Uterus (tissue), 4 donors: Measurements from ENCODE around the gene WDR91. TPM values are rescaled to one million over a fixed set of nuclear protein-coding genes. Genes with fewer than 3 reads are reported as not detected.

Experiments
- DNase-seq, 2 donors: peaks; one replicate each; pipeline ENCODE4 v3.0.0-alpha.2; 2019 to 2020
- H3K27ac ChIP-seq, 2 donors: fragments of 200-600 bp; sonication (generic); 1 replicate in 1 of 2; 2 replicates in 1 of 2; pipeline ENCODE4 v1.5.1; 2016 to 2018
- H3K27me3 ChIP-seq, 2 donors: fragments of 200-600 bp; sonication (generic); one replicate each; pipeline ENCODE4 v1.5.1; 2018 to 2019; ENCODE audit warnings: control low read depth in 1 of 2
- H3K36me3 ChIP-seq, 2 donors: fragments of 200-600 bp; sonication (generic); one replicate each; pipeline ENCODE4 v1.5.1; 2019; ENCODE audit warnings: control low read depth in 1 of 2
- H3K4me1 ChIP-seq, 2 donors: fragments of 200-600 bp; sonication (generic); one replicate each; pipeline ENCODE4 v1.5.1; 2018 to 2019; ENCODE audit warnings: control low read depth in 1 of 2
- H3K4me3 ChIP-seq, 2 donors: fragments of 200-600 bp; sonication (generic); 1 replicate in 1 of 2; 2 replicates in 1 of 2; pipeline ENCODE4 v1.5.1; 2018 to 2019; ENCODE audit warnings: mild to moderate bottlenecking in 1 of 2
- H3K9me3 ChIP-seq, 2 donors: fragments of 200-600 bp; sonication (generic); one replicate each; pipeline ENCODE4 v1.5.1; 2019; ENCODE audit warnings: control low read depth in 1 of 2
- POLR2A ChIP-seq, 2 donors: fragments of 450-650 bp; IDR thresholded peaks; one replicate each; pipeline ENCODE4 v1.6.1; 2016; ENCODE audit warnings: antibody characterized with exemption in 2 of 2, mild to moderate bottlenecking in 1 of 2, moderate library complexity in 1 of 2
- intact Hi-C: fragments of 100-400 bp; cut with DNase I; formaldehyde crosslinking; loops from one replicate; pipeline ENCODE4 v1.15.1; 2023; ENCODE audit warnings: low total_unique reads
- total RNA-seq, 4 donors: library from RNA; depleted of rRNA in 3 of 4; stranded (reverse); fragments of >200 nt in 3 of 4; gene quantifications; one replicate each; pipeline versions ENCODE4 v1.1.0 to v1.2.4, GENCODE V29; 2014 to 2023
- TF ChIP-seq, protein P1 (sequence below), 4 experiments: fragments of 200-600 bp in 2 of 4; fragments of 450-650 bp in 2 of 4; sonication (generic) in 2 of 4; IDR thresholded peaks; one replicate each; pipeline ENCODE4 v1.5.1; 2016 to 2019; ENCODE audit warnings: antibody characterized with exemption in 4 of 4, mild to moderate bottlenecking in 2 of 4, moderate library complexity in 1 of 4
- donor health status: DM: yes; HTN: yes; CAD: no.

WDR91 gene
- total RNA-seq, 4 donors from 2014 or later, result 11.8 to 33.2 (median 17.1) TPM

DNA sequence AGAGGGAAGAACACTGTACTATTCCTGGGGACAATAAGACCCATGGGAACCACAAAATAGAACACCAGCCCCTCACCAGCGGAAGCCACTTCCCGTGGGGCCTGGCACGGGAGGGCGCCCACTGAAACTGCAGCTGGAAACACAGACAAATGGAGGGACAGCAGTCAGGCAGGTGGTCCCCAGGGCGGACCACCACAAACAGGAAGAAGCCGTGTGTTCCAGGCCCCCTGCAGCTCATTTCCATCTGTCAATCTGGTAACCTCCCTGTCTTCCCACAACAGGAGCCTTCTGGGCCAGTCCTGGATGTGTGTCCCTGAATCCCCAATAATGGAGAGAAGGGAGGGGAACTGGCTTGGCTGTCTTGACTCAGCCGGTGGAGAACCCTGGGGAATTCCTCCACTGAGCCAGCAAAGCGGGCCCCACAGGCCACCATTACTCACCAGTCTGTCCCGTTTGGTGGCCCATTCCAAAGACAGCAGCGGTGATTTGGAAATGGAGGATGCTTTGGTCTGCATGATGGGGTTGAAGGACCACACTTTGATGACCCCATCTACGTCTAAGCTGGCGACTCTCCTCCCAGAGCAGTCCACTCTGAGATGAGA, 16.7 kb downstream of the WDR91 start:
- intact Hi-C loops, result no loop called here
- Histone ChIP-seq H3K27ac (no peak overlapping the region), H3K9me3 (no peaks in the 10 kb centered on the region), H3K4me3 (no peak overlapping the region), H3K4me1 (no peaks in the 10 kb centered on the region), H3K36me3 (no peaks in the 10 kb centered on the region), H3K27me3 (no peaks in the 10 kb centered on the region)
- no peak for TF ChIP-seq POLR2A (IDR thresholded peaks at IDR 0.05)
- no peak for DNase-seq

DNA sequence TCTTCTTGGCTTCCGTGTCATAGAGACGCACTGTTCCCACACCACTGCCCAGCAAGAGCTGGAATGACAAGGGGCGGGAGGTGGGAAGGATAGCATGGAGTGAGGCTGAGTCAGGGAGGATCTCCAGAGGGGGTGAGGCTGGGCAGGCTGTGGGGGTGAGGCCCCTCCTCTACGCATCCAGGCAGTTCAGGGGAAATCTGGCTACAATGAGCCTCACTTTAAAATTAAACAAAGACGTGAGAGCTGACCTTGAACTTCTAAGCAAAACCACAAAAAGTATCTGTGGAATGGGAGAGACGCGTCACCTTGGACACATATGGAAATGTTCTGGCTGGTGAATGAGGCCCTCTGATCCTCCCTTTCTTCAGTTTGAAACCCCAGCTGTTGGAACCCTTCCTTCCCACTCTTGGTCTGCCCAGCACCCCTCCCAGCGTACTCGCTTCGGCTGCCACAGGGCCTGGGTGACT, 17.7 kb downstream of the WDR91 start:
- intact Hi-C loops, result no loop called here

DNA sequence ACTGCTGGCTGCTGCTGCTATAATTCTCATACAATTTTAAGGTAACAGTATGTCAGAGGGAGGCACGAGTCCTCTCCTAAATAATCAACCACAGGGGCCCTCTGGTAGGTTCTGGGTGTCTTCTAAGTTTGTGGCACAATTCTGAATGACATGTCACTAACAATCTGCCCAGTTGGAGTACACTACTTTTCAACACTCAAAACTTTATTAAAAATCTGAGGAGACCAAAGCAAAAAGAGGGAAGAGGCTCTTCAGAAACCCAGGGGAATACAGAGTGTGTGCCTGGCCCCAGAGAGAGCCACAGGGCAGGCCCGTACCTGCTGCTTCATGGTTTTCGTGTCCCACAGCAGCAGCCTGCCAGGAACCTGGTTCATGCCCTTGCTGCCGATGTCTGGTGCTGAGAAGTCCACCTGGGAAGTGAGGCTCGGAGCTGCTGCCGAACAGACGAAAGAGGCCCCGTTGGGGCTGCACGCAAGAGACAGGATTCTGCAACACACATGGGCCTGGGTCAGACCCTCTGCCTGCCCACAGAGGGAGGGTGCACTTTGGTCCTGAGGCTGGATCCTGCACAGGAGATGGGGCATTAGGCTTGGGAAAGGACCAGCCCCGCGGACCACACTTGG, 18.3 kb downstream of the WDR91 start:
- Histone ChIP-seq H3K9me3 (no peaks in the 10 kb centered on the region), H3K4me1 (no peaks in the 10 kb centered on the region), H3K27ac (no peak overlapping the region), H3K36me3 (no peaks in the 10 kb centered on the region), H3K4me3 (no peak overlapping the region), H3K27me3 (no peaks in the 10 kb centered on the region)
- intact Hi-C loops, result no loop called here
- TF ChIP-seq, protein P1, sequence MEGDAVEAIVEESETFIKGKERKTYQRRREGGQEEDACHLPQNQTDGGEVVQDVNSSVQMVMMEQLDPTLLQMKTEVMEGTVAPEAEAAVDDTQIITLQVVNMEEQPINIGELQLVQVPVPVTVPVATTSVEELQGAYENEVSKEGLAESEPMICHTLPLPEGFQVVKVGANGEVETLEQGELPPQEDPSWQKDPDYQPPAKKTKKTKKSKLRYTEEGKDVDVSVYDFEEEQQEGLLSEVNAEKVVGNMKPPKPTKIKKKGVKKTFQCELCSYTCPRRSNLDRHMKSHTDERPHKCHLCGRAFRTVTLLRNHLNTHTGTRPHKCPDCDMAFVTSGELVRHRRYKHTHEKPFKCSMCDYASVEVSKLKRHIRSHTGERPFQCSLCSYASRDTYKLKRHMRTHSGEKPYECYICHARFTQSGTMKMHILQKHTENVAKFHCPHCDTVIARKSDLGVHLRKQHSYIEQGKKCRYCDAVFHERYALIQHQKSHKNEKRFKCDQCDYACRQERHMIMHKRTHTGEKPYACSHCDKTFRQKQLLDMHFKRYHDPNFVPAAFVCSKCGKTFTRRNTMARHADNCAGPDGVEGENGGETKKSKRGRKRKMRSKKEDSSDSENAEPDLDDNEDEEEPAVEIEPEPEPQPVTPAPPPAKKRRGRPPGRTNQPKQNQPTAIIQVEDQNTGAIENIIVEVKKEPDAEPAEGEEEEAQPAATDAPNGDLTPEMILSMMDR (IDR thresholded peaks at IDR 0.05), result no peak
- TF ChIP-seq POLR2A (IDR thresholded peaks at IDR 0.05), result no peak
- no peak for DNase-seq

More for the DNA sequence above, 17.7 kb downstream of the WDR91 start:
- Histone ChIP-seq H3K4me1 (no peaks in the 10 kb centered on the region), H3K27ac (no peak overlapping the region), H3K36me3 (no peaks in the 10 kb centered on the region), H3K27me3 (no peaks in the 10 kb centered on the region), H3K9me3 (no peaks in the 10 kb centered on the region), H3K4me3 (no peak overlapping the region)
- no peak for DNase-seq
- TF ChIP-seq, protein P1 (IDR thresholded peaks at IDR 0.05), result no peak
- TF ChIP-seq POLR2A (IDR thresholded peaks at IDR 0.05), result no peak

DNA sequence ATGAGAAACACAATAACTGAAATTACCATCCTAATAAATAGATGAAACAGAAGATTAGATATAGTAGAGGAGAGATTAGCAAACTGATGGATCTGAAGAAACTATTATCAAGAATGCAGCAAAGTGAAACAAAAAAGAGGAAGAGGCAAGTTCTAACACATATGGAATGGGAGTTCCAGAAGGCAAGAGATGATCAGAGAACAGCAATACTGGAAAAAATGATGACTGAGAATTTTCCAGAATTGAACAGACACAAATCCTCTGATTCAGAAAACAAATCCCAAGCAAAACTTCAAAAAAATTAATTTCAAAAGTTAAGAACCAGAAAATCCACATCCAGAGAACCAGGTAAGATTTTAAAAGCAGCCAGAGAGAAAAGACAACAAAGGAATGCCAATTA, 20.6 kb downstream of the WDR91 start:
- Histone ChIP-seq H3K27me3 (no peaks in the 10 kb centered on the region), H3K36me3 (no peaks in the 10 kb centered on the region), H3K4me1 (no peaks in the 10 kb centered on the region), H3K27ac (no peak overlapping the region), H3K4me3 (no peak overlapping the region), H3K9me3 (no peaks in the 10 kb centered on the region)
- intact Hi-C loops, result no loop called here
- TF ChIP-seq, protein P1 (IDR thresholded peaks at IDR 0.05), result no peak
- TF ChIP-seq POLR2A (IDR thresholded peaks at IDR 0.05), result no peak
- no peak for DNase-seq

DNA sequence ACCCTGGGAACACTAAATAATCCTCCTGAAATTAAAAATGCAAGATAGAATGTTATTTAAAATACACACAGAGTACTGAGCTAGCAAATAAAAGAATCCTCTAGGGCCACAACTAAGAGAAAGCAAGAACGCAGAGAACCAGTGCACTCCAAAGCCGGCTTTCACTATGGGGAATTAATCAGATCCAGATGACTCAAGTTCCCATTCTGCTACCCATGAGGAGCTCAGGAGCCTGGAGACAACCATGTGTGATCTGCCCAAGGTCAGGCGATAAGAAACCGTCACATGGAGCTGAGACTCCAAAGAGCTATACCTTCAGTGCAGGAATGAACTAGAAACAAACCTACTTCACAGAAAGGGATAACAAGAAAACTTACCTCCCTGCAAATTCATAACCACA, 21.4 kb downstream of the WDR91 start:
- H3K27me3 ChIP-seq, result no peaks in the 10 kb centered on the region
- H3K27ac ChIP-seq, result no peak overlapping the region
- DNase-seq, result no peak
- H3K9me3 ChIP-seq, result no peaks in the 10 kb centered on the region
- no peaks in the 10 kb centered on the region for H3K36me3 ChIP-seq
- TF ChIP-seq, protein P1 (IDR thresholded peaks at IDR 0.05), result no peak
- no peak for TF ChIP-seq POLR2A (IDR thresholded peaks at IDR 0.05)
- H3K4me3 ChIP-seq, result no peak overlapping the region
- H3K4me1 ChIP-seq, result no peaks in the 10 kb centered on the region
- intact Hi-C loops, result no loop called here
